Fibroblast of lung (primary cell): Measurements from ENCODE around the gene NOP9.

Source experiments
- EZH2 ChIP-seq: IDR thresholded peaks from 2 replicates; pipeline ENCODE4 v1.5.1; 2012; ENCODE audit warnings: low read length, control low read depth, mild to moderate bottlenecking; ENCODE audit errors: missing control alignments
- TF ChIP-seq, protein P1 (sequence below), 2 donors: IDR thresholded peaks in 1 of 2; conservative IDR thresholded peaks in 1 of 2; 1 replicate in 1 of 2; 2 replicates in 1 of 2; pipeline ENCODE4 v1.5.1; 2011 to 2012; ENCODE audit warnings: low read length in 2 of 2, control low read depth in 1 of 2, inconsistent platforms in 1 of 2, low read depth in 1 of 2, mild to moderate bottlenecking in 1 of 2

DNA sequence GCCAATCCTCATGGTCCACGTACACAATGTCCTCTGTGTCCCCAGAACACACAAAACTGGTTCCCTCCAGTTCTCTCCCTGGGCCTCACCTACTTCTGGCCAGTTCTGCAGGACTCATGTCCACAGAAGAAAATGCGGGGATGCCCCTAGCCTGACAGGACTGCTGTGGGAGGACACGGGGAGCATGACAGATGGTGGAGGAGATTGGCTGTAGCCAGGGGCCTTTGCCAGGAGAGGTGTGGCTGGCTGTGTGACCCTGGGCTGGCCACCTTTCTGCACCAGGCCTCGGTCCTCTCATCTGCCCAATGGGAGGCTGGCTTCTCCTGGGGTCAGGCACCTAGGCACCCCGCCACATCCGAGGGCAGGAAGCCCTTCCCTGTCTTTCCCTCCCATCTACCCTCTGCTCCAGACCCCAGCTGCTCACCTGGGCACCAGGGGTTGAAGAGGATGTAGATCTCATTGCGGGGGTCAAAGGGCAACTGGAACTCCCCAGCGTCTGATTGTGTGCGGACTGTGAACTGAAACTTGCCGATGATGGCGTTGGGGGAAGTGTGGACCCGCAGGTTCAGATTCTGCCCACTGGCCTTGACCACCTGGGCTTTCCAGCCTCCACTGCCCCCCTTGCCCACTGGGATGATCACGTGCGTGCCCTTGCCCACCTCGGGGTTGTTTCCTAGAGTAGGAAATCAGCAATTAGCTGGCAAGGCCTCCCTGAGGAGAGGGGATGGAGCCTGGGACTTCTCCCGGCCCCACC is 39.4 kb upstream of the NOP9 start:
- TF ChIP-seq, protein P1, sequence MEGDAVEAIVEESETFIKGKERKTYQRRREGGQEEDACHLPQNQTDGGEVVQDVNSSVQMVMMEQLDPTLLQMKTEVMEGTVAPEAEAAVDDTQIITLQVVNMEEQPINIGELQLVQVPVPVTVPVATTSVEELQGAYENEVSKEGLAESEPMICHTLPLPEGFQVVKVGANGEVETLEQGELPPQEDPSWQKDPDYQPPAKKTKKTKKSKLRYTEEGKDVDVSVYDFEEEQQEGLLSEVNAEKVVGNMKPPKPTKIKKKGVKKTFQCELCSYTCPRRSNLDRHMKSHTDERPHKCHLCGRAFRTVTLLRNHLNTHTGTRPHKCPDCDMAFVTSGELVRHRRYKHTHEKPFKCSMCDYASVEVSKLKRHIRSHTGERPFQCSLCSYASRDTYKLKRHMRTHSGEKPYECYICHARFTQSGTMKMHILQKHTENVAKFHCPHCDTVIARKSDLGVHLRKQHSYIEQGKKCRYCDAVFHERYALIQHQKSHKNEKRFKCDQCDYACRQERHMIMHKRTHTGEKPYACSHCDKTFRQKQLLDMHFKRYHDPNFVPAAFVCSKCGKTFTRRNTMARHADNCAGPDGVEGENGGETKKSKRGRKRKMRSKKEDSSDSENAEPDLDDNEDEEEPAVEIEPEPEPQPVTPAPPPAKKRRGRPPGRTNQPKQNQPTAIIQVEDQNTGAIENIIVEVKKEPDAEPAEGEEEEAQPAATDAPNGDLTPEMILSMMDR (conservative IDR thresholded peaks at IDR 0.05 in 1 of 2, IDR thresholded peaks at IDR 0.05 in 1 of 2; ENCODE audit: low read depth in 1 of 2, low read length in 2 of 2): no peak
- no peak for TF ChIP-seq EZH2
